Heart left ventricle (tissue), 16 donors: ENCODE measurements around the gene KIF5B. TPM values are rescaled to one million over a fixed set of nuclear protein-coding genes. Genes with fewer than 3 reads are reported as not detected.

Source experiments
- ATAC-seq, 4 donors: fragments of 200-7000 bp; cut with Tn5 transposase; one replicate each; pipeline ENCODE4 v1.9.1; 2020 to 2022; ENCODE audit warnings: moderate library complexity in 4 of 4, mild to moderate bottlenecking in 3 of 4, moderate number of reproducible peaks in 1 of 4
- DNase-seq, 5 donors: peaks; one replicate each; pipeline ENCODE4 v3.0.0-alpha.2; 2020
- H3K27ac ChIP-seq, 12 donors: fragments of 200-600 bp; sonication (generic) in 4 of 12; one replicate each; pipeline versions ENCODE4 v1.5.0 to v1.8.0; 2016 to 2022; ENCODE audit warnings: mild to moderate bottlenecking in 2 of 12
- H3K27me3 ChIP-seq, 9 donors: fragments of 200-600 bp; sonication (generic) in 2 of 9; one replicate each; pipeline versions ENCODE4 v1.5.1 to v1.8.0; 2016 to 2022; ENCODE audit warnings: mild to moderate bottlenecking in 3 of 9
- H3K36me3 ChIP-seq, 9 donors: fragments of 200-600 bp; sonication (generic) in 2 of 9; one replicate each; pipeline versions ENCODE4 v1.5.0 to v1.8.0; 2018 to 2022; ENCODE audit warnings: mild to moderate bottlenecking in 2 of 9
- H3K4me1 ChIP-seq, 12 donors: fragments of 200-600 bp; sonication (generic) in 4 of 12; one replicate each; pipeline versions ENCODE4 v1.5.0 to v1.8.0; 2016 to 2022; ENCODE audit warnings: mild to moderate bottlenecking in 3 of 12
- H3K4me3 ChIP-seq, 12 donors: fragments of 200-600 bp; sonication (generic) in 4 of 12; one replicate each; pipeline versions ENCODE4 v1.5.0 to v1.8.0; 2017 to 2022; ENCODE audit warnings: mild to moderate bottlenecking in 9 of 12, moderate library complexity in 4 of 12
- H3K9me3 ChIP-seq, 12 donors: fragments of 200-600 bp; sonication (generic) in 4 of 12; one replicate each; pipeline versions ENCODE4 v1.5.0 to v1.8.0; 2016 to 2022; ENCODE audit warnings: mild to moderate bottlenecking in 1 of 12
- CTCF ChIP-seq, 12 donors: fragments of 200-600 bp; sonication (generic) in 4 of 12; IDR thresholded peaks; one replicate each; pipeline versions ENCODE4 v1.5.0 to v1.8.0; 2018 to 2022; ENCODE audit warnings: antibody characterized with exemption in 12 of 12, mild to moderate bottlenecking in 5 of 12
- POLR2A ChIP-seq, 2 donors: fragments of 450-650 bp; IDR thresholded peaks; one replicate each; pipeline ENCODE4 v1.6.1; 2017; ENCODE audit warnings: antibody characterized with exemption in 2 of 2, mild to moderate bottlenecking in 2 of 2, moderate library complexity in 2 of 2
- WGBS, 4 donors: extraction: QIAGEN DNeasy Blood & Tissue Kit in 2 of 4; methylation state at CpG; one replicate each; pipeline versions ENCODE4 v1.1.5 to v1.1.7; 2013 to 2018; 5-methylcytosine and 5-hydroxymethylcytosine counted together
- intact Hi-C, 10 donors: fragments of 100-400 bp; cut with DNase I; formaldehyde crosslinking; loops; one replicate each; pipeline versions ENCODE4 v1.11.1 to v1.14.2; 2022
- polyA plus RNA-seq, 2 donors: library from polyadenylated mRNA; stranded (reverse); fragments of 200-250 nt; gene quantifications; one replicate each; pipeline ENCODE4 v1.2.3, GENCODE V29; 2013
- total RNA-seq, 9 donors: library from RNA; depleted of rRNA in 2 of 9; stranded (reverse); fragments of >200 nt in 2 of 9; fragmentation: NEBNext Ultra II Directional in 3 of 9; extraction: Animal tissue kit (Norgen Biotek cat#: 25700) in 3 of 9; gene quantifications; one replicate each; pipeline versions ENCODE4 v1.1.0 to v1.2.4, GENCODE V29; 2016 to 2023
- donor health status: ischemic (EF 13 %, LVEDD 7.1; RV severe dilation, severe dysfunction).
- donor health status: healthy with polysubstance abuse.
- donor health status: DM: no; HTN: yes; CAD: no.
- donor health status: DM: no; HTN: no; CAD: no.
- donor health status: ischemic (EF 25% LVEDD 6.9; RV normal size, moderate dysfunction).
- donor health status: ischemic (EF 25% LVEDD 5.7; RV mildly dilated, moderate dysfunction).
- donor health status: healthy.
- donor health status: DM: yes; HTN: yes; CAD: no.
- donor health status: ischemic (EF 35%, LVEDD 5.7; RV mildly dilated, moderate dysfunction).
- donor health status: nonischemic (EF 11% LVEDD 7.7; RV severe dilation, severe dysfunction).
- donor health status: DM: yes; HTN: yes; CAD: no.
- donor health status: PGD.
- donor health status: ischemic (EF 29% LVEDD 5.4; RV normal size, mild dysfunction).
- donor health status: nonischemic (EF 23%, LVEDD 6.1; RV moderate dilation, normal function).

Gene KIF5B
- total and polyA plus RNA-seq, 11 donors, result 65.6 to 178 (median 144) TPM

GRCh38 chr10:32093650-32094049 lies 37.4 kb upstream of the KIF5B start:
- no peak overlapping the region for H3K27ac ChIP-seq
- intact Hi-C loops, result no loop called here
- no peaks in the 10 kb centered on the region for H3K36me3 ChIP-seq
- TF ChIP-seq CTCF (IDR thresholded peaks at IDR 0.05), result no peak
- no peak for TF ChIP-seq POLR2A (IDR thresholded peaks at IDR 0.05)
- ATAC-seq (no peak), DNase-seq (no peak)
- H3K27me3 ChIP-seq, result no peaks in the 10 kb centered on the region
- H3K4me1 ChIP-seq, result no peaks in the 10 kb centered on the region
- peaks cover 0 to 5% (median 0%) of the 10 kb centered on the region in 12 donors for H3K9me3 ChIP-seq
- H3K4me3 ChIP-seq, result no peak overlapping the region
- 92 to 97% (median 94%) methylated on average over 2 of the region's 2 CpGs for whole genome bisulfite sequencing, 4 donors

DNA sequence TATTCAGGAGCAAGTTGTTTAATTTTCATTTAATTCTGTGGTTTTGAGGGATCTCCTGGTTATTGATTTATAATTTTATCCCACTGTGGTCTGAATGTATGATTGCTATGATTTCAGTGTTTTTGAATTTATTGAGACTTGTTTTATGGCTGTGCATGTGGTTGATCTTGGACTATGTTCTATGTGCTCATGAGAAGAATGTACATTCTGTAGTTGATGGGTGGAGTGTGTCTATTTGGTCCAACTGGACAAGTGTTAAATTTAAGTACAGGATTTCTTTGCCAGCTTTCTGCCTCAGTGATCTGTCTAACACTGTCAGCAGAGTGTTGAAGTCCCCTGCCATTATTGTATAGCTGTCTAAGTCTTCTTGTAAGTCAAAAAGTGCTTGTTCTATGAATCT lies 34.8 kb upstream of the KIF5B start:
- Histone ChIP-seq H3K9me3 (no peaks in the 10 kb centered on the region), H3K4me1 (no peaks in the 10 kb centered on the region), H3K27me3 (no peaks in the 10 kb centered on the region), H3K27ac (no peak overlapping the region), H3K36me3 (no peaks in the 10 kb centered on the region), H3K4me3 (no peak overlapping the region)
- ATAC-seq, result no peak
- DNase-seq, result no peak
- intact Hi-C loops, result no loop called here
- no peak for TF ChIP-seq POLR2A (IDR thresholded peaks at IDR 0.05)
- no peak for TF ChIP-seq CTCF (IDR thresholded peaks at IDR 0.05)

GRCh38 chr10:32084185-32084851 lies 28.1 kb upstream of the KIF5B start:
- no peaks in the 10 kb centered on the region for H3K27me3 ChIP-seq
- DNase-seq, result peak in 2 of 5 donors; percentile 13 to 31
- peaks cover 0 to 6% (median 0%) of the 10 kb centered on the region in 12 donors for H3K4me1 ChIP-seq
- ATAC-seq, result peak in 3 of 4 donors; percentile 42 to 61 (median 54)
- WGBS, 4 donors, result 64 to 81% (median 70%) methylated on average over 6 of the region's 6 CpGs
- H3K36me3 ChIP-seq, result no peaks in the 10 kb centered on the region
- H3K9me3 ChIP-seq, result no peaks in the 10 kb centered on the region
- TF ChIP-seq CTCF (IDR thresholded peaks at IDR 0.05) (no peak), POLR2A (IDR thresholded peaks at IDR 0.05) (no peak)
- H3K27ac ChIP-seq, result peak overlapping the region in 1 of 12 donors; percentile 44
- intact Hi-C loops, result no loop called here
- no peak overlapping the region for H3K4me3 ChIP-seq

GRCh38 chr10:32077896-32078485 lies 21.8 kb upstream of the KIF5B start:
- Histone ChIP-seq H3K4me1 (peaks cover 0 to 9% (median 0%) of the 10 kb centered on the region in 12 donors), H3K4me3 (no peak overlapping the region), H3K9me3 (no peaks in the 10 kb centered on the region), H3K27ac (no peak overlapping the region), H3K36me3 (no peaks in the 10 kb centered on the region), H3K27me3 (no peaks in the 10 kb centered on the region)
- DNase-seq (peak in 4 of 5 donors; percentile 28 to 73 (median 52)), ATAC-seq (peak in 3 of 4 donors; percentile 77 to 90 (median 78))
- TF ChIP-seq POLR2A (IDR thresholded peaks at IDR 0.05) (no peak), CTCF (IDR thresholded peaks at IDR 0.05) (no peak)
- 52 to 71% (median 67%) methylated on average over 6 of the region's 6 CpGs for WGBS, 4 donors
- intact Hi-C loops, result no loop called here
